ENCODE data around the gene ARHGDIB. TPM values are rescaled to one million over a fixed set of nuclear protein-coding genes. Genes with fewer than 3 reads are reported as not detected.

The ARHGDIB gene
- total and polyA plus RNA-seq, 2 of the 13 experiments (the other 11 are each of a cell fraction or from before 2014, with no cell fraction given): 0.11 to 0.87 TPM

DNA sequence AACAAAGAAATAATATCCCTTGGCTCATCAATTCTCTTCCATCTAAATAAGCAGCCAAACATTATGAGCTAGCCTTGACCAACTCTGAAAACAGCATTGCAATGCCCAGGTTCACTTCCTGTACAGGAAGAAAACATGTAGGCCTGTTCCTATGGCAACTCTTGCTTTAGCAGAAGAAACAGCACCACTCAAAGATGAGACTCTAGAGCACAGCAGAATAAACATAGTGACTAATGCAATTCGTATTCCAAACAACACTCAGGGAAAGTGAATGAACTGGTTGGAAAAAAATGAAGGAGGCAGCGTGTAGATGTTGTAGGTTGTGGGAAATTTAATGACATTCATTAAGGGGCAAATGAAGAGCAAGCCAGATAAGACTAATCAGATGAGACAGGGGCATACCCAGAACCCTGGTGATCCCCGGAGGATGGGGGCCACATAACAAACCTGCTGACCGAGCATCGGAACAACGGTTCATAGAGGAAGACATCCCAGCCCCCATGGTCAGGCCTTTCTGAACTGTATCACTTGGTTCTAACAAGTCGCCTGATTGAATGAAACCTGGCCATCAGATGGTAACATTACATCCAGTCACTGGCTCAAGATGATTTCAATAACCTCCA, 9.0 kb downstream of the ARHGDIB start:
- Histone ChIP-seq H3K27ac (ENCODE audit: extremely low read length, insufficient read depth, low read length) (no peak overlapping the region), H3K36me3 (replicated peaks in 1 of 2; ENCODE audit: control insufficient read depth in 1 of 2, insufficient read depth in 2 of 2, low read length in 2 of 2) (no peaks in the 10 kb centered on the region), H3K4me3 (replicated peaks in 1 of 3; ENCODE audit: insufficient read depth in 1 of 3, low read depth in 2 of 3, low read length in 3 of 3) (no peak overlapping the region), H4K20me1 (ENCODE audit: insufficient read depth, low read length) (no peaks in the 10 kb centered on the region), H3K9ac (ENCODE audit: insufficient read depth, low read depth, low read length) (no peak overlapping the region), H3K4me1 (ENCODE audit: insufficient read depth, low read length) (peaks cover 31% of the 10 kb centered on the region), H3K9me3 (ENCODE audit: low read length) (no peaks in the 10 kb centered on the region), H3K79me2 (ENCODE audit: insufficient read depth, low read length) (no peaks in the 10 kb centered on the region), H3K4me2 (ENCODE audit: low read depth, low read length) (no peak overlapping the region; the same call in 1 of the 2 replicates), H3K27me3 (ENCODE audit: control insufficient read depth in 1 of 2, insufficient read depth in 2 of 2, low read length in 2 of 2) (no peaks in the 10 kb centered on the region), H2AFZ (ENCODE audit: low read length) (no peak overlapping the region)
- CTCF ChIA-PET (ENCODE audit: low intra/inter-chr PET ratio, low total read pairs): no interaction called here
- intact Hi-C loops (cut with micrococcal nuclease; ENCODE audit: unreplicated experiment): no loop called here
- DNase-seq (ENCODE audit: low spot score): peak; percentile 42
- POLR2A ChIA-PET: no interaction called here
- no peak for FAIRE-seq
- ATAC-seq: peak; percentile 67; the same call in 2 of the 3 replicates
- in situ Hi-C loops (cut with HindIII; ENCODE audit: extremely low pct_ligation_motif_present, low pct_unique_long_range_greater_than_20kb): no loop called here
- WGBS (ENCODE audit: low lambda C conversion rate): 38% methylated on average over 7 of the region's 7 CpGs
- BruUV-seq (replicated peaks): no TSS peak
- TF ChIP-seq, protein P1, sequence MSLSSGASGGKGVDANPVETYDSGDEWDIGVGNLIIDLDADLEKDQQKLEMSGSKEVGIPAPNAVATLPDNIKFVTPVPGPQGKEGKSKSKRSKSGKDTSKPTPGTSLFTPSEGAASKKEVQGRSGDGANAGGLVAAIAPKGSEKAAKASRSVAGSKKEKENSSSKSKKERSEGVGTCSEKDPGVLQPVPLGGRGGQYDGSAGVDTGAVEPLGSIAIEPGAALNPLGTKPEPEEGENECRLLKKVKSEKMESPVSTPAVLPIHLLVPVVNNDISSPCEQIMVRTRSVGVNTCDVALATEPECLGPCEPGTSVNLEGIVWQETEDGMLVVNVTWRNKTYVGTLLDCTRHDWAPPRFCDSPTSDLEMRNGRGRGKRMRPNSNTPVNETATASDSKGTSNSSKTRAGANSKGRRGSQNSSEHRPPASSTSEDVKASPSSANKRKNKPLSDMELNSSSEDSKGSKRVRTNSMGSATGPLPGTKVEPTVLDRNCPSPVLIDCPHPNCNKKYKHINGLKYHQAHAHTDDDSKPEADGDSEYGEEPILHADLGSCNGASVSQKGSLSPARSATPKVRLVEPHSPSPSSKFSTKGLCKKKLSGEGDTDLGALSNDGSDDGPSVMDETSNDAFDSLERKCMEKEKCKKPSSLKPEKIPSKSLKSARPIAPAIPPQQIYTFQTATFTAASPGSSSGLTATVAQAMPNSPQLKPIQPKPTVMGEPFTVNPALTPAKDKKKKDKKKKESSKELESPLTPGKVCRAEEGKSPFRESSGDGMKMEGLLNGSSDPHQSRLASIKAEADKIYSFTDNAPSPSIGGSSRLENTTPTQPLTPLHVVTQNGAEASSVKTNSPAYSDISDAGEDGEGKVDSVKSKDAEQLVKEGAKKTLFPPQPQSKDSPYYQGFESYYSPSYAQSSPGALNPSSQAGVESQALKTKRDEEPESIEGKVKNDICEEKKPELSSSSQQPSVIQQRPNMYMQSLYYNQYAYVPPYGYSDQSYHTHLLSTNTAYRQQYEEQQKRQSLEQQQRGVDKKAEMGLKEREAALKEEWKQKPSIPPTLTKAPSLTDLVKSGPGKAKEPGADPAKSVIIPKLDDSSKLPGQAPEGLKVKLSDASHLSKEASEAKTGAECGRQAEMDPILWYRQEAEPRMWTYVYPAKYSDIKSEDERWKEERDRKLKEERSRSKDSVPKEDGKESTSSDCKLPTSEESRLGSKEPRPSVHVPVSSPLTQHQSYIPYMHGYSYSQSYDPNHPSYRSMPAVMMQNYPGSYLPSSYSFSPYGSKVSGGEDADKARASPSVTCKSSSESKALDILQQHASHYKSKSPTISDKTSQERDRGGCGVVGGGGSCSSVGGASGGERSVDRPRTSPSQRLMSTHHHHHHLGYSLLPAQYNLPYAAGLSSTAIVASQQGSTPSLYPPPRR (CRISPR knock-in tag; IDR thresholded peaks at IDR 0.05; ENCODE audit: borderline replicate concordance): no peak
- peak; percentile 30; the same call in 1 of the 2 replicates for TF ChIP-seq FOXK1 (CRISPR knock-in tag; IDR thresholded peaks at IDR 0.05; ENCODE audit: borderline replicate concordance, low read depth)
- TF ChIP-seq, protein P2, sequence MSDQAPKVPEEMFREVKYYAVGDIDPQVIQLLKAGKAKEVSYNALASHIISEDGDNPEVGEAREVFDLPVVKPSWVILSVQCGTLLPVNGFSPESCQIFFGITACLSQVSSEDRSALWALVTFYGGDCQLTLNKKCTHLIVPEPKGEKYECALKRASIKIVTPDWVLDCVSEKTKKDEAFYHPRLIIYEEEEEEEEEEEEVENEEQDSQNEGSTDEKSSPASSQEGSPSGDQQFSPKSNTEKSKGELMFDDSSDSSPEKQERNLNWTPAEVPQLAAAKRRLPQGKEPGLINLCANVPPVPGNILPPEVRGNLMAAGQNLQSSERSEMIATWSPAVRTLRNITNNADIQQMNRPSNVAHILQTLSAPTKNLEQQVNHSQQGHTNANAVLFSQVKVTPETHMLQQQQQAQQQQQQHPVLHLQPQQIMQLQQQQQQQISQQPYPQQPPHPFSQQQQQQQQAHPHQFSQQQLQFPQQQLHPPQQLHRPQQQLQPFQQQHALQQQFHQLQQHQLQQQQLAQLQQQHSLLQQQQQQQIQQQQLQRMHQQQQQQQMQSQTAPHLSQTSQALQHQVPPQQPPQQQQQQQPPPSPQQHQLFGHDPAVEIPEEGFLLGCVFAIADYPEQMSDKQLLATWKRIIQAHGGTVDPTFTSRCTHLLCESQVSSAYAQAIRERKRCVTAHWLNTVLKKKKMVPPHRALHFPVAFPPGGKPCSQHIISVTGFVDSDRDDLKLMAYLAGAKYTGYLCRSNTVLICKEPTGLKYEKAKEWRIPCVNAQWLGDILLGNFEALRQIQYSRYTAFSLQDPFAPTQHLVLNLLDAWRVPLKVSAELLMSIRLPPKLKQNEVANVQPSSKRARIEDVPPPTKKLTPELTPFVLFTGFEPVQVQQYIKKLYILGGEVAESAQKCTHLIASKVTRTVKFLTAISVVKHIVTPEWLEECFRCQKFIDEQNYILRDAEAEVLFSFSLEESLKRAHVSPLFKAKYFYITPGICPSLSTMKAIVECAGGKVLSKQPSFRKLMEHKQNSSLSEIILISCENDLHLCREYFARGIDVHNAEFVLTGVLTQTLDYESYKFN (CRISPR knock-in tag; conservative IDR thresholded peaks at IDR 0.05): no peak
- TF ChIP-seq MAFK (conservative IDR thresholded peaks at IDR 0.05 in 1 of 2, IDR thresholded peaks at IDR 0.05 in 1 of 2; ENCODE audit: low read length in 2 of 2): 0 out of 4 replicates have a peak, but pooled peaks of 1 of the 2 experiments have one; percentile 3
- no peak for TF ChIP-seq SAFB2 (CRISPR knock-in tag; IDR thresholded peaks at IDR 0.05; ENCODE audit: borderline replicate concordance, low read depth)
- TF ChIP-seq ELF3 (CRISPR knock-in tag; IDR thresholded peaks at IDR 0.05): peak; percentile 55; the same call in 1 of the 2 replicates
- TF ChIP-seq, protein P3, sequence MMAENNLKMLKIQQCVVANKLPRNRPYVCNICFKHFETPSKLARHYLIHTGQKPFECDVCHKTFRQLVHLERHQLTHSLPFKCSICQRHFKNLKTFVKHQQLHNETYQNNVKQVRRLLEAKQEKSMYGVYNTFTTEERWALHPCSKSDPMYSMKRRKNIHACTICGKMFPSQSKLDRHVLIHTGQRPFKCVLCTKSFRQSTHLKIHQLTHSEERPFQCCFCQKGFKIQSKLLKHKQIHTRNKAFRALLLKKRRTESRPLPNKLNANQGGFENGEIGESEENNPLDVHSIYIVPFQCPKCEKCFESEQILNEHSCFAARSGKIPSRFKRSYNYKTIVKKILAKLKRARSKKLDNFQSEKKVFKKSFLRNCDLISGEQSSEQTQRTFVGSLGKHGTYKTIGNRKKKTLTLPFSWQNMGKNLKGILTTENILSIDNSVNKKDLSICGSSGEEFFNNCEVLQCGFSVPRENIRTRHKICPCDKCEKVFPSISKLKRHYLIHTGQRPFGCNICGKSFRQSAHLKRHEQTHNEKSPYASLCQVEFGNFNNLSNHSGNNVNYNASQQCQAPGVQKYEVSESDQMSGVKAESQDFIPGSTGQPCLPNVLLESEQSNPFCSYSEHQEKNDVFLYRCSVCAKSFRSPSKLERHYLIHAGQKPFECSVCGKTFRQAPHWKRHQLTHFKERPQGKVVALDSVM (CRISPR knock-in tag; IDR thresholded peaks at IDR 0.05): no peak

All from HepG2 (cell line).